ENCODE results near the gene TMUB1.

TMUB1 gene

DNA sequence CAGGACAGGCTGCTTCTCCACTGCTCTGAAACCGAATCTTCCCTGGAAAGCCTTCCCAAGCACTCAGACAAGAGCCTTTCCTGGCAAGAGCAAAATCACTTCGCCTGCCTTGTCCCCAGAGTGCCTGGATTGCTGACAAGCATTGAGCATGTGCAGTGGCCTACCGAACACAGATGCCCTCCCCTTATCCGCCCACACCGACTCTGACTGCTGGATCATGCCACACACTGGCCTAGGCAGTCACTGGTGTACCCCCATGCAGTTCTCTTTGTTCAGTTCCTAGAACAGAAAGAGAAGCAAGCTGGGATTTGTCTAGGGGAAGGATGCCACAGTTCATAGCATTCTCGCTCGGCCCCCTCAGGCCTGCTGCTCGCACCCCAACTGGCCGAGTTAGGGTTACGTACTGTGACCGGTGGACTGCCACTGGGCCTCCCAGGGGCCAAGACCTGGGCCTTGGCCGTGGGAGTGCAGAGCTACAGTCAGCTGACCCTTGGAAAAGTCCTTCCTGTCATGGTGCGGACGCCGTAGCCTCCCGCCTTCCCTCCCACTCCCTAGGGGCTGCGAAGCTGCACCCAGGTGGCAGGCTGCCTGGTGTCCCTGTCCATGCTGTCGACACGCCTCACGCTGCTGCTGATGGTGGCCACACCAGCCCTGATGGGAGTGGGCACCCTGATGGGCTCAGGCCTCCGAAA is 48.1 kb downstream of the TMUB1 start:
- no peak for DNase-seq (ENCODE audit: extremely low read depth in 1 of 2, low read depth in 1 of 2)

DNA sequence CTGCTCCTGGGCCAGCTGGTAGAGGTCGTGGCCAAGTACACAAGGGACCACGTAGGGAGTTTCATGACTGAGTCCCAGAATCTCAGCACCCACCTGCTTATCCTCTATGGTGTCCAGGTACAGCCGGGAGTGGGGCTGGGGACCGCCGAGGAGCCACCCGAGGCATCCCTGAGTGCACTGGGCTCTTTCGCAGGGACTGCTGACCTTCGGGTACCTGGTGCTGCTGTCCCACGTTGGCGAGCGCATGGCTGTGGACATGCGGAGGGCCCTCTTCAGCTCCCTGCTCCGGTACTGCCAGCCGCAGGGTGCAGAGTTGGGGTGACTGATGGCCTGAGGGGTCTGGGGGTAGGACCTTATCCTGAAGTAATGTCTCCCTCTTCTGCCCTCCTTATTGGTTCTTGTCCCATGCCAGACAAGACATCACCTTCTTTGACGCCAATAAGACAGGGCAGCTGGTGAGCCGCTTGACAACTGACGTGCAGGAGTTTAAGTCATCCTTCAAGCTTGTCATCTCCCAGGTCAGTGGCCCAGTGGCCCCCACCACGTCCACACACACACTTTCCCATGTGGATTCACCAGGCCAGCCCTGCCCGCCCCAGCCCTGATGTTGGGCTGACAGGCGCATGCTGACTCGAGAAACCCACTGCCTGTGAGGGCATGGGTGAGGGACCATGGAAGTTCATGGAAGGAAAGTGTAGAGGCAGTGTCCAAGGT is 48.8 kb downstream of the TMUB1 start:
- DNase-seq (ENCODE audit: extremely low read depth in 1 of 2, low read depth in 1 of 2), result no peak

DNA sequence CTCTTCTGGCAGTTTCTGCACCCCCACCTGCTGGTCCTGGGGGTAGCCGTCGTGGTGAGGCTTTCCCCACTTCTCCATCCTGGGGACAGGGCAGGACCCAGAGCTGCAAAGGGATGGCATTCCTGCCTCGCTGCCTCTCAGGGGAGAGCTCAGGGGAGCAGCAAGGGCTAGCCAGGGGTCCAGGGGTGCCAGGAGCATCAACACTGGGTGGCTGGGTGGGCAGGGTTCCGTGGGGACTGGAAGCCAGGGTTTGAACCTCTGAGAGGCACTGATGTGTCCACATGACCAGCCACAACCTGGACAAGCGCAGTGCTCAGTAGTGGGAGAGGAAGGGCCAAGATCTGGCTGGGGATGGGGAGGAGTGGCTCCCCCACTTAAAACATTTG is 49.4 kb downstream of the TMUB1 start:
- DNase-seq (ENCODE audit: extremely low read depth in 1 of 2, low read depth in 1 of 2), result no peak

DNA sequence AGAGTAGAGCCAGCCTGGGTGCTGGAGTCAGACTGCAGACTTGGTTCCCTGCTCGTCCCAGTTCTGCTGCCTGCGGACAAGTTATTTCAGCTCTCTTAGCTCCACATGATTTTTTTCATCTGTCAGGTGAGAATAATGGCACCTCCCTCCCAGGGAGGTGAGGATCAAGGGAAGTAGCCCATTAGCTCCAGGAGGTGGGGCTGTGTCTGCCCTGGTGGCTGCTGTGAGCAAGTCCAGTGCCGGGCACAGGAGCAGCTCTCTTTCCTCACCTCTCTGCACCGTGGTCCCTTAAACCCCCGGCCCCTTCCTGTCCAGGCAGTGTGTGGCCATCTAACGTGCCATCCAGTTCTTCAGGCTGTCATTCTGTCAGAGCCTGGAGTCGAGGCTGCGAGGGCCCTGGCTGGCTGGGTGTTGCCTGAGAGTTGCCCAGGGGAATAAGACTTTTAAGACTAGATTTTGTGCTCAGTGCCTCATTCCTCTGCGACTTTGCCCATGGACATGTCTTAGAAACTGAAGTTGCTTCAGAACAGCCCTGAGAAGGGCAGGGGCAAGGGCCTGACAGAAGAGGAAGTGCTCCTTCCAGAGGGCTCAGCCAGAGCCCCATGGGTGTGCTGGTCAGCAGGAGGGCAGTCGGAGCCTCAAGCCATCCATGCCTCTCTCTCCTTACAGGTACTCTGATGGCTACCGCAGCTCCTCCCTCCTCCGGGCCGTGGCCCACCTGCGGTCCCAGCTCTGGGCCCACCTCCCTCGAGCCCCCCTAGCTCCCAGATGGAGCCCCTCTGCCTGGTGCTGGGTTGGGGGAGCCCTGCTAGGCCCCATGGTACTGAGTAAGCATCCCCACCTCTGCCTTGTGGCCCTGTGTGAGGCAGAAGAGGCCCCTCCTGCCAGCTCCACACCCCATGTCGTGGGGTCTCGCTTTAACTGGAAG is 50.1 kb downstream of the TMUB1 start:
- no peak for DNase-seq (ENCODE audit: extremely low read depth in 1 of 2, low read depth in 1 of 2)
